ENCODE data around the gene ATE1. TPM values are rescaled to one million over a fixed set of nuclear protein-coding genes. Genes with fewer than 3 reads are reported as not detected.

The ATE1 gene
- total and polyA plus RNA-seq, 9 donors = 8.9 to 36.6 (median 31.2) TPM

GRCh38 chr10:121959671-121960070 lies 31.8 kb upstream of the ATE1 start:
- TF ChIP-seq EP300 (IDR thresholded peaks at IDR 0.05) (no peak), POLR2A (IDR thresholded peaks at IDR 0.05) (no peak), CTCF (IDR thresholded peaks at IDR 0.05) (no peak)
- no peaks in the 10 kb centered on the region for H3K27me3 ChIP-seq
- no peaks in the 10 kb centered on the region for H3K36me3 ChIP-seq
- WGBS, 3 donors = 85 to 94% (median 92%) methylated on average over 3 of the region's 3 CpGs
- DNase-seq = no peak
- H3K4me3 ChIP-seq = no peak overlapping the region
- no peaks in the 10 kb centered on the region for H3K9me3 ChIP-seq
- intact Hi-C loops (cut with DNase I) = no loop called here
- H3K4me1 ChIP-seq (ENCODE audit: insufficient read depth) = no peaks in the 10 kb centered on the region
- no peak overlapping the region for H3K27ac ChIP-seq

DNA sequence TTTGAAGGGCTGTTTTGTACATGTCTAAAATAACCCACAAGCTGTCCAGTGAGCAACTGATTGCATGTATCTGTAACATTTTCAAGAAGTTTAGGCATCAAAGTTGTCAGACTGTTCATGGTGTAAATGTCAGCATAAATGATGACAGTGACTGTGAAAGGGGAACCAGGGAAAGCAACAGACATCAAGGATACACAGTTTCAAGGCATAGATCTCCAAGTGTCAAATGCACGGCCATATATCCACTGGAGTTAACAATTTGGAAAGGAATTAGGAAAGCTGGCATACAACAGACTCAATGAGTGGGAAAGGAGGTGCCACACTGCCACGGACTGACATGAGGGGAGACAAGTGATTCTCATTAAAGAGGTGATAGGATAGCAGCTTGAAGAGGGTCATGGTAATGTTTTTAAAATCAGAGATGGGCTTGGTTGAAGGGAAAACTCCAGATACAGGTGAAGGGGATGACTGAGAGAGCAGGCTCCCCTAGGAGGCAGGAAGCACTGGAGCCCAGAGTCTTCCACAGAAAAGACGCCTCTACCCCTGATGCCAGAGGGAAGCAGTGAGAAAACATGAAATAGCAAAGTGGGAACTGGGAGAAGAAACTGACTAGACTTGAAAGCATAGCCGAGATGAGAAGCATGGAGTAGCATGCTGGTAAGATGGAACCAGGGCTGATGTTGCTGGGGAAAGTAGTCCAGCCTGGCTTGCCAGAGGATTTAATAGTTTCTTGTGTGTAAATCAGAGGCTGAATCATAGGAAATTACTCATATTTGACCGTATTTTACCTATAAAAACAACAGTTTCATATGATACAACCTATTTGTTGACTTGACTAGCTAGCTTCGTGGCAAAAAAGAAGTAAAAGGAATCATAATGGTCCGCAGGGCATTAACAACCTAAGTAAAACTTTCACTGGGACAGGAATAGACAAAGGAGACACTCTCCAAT lies 28.6 kb upstream of the ATE1 start:
- no peaks in the 10 kb centered on the region for H3K27me3 ChIP-seq
- no peak overlapping the region for H3K4me3 ChIP-seq
- TF ChIP-seq CTCF (IDR thresholded peaks at IDR 0.05) (no peak), POLR2A (IDR thresholded peaks at IDR 0.05) (no peak), EP300 (IDR thresholded peaks at IDR 0.05) (no peak)
- no peaks in the 10 kb centered on the region for H3K4me1 ChIP-seq (ENCODE audit: insufficient read depth)
- no peak for DNase-seq
- no peaks in the 10 kb centered on the region for H3K36me3 ChIP-seq
- 77 to 88% (median 84%) methylated on average over 7 of the region's 7 CpGs for WGBS, 3 donors
- H3K27ac ChIP-seq = no peak overlapping the region
- no peaks in the 10 kb centered on the region for H3K9me3 ChIP-seq
- intact Hi-C loops (cut with DNase I) = no loop called here

- no peak for TF ChIP-seq EP300 (IDR thresholded peaks at IDR 0.05)
- no peak for TF ChIP-seq CTCF (IDR thresholded peaks at IDR 0.05)
- no peak for TF ChIP-seq POLR2A (IDR thresholded peaks at IDR 0.05)
- 90 to 95% (median 94%) methylated on average over 5 of the region's 5 CpGs for WGBS, 3 donors
- intact Hi-C loops (cut with DNase I) = no loop called here
- Histone ChIP-seq H3K4me3 (no peak overlapping the region), H3K4me1 (ENCODE audit: insufficient read depth) (no peaks in the 10 kb centered on the region), H3K27me3 (no peaks in the 10 kb centered on the region), H3K27ac (no peak overlapping the region), H3K9me3 (no peaks in the 10 kb centered on the region), H3K36me3 (no peaks in the 10 kb centered on the region)
- DNase-seq = no peak
These were observed 24.4 kb upstream of the ATE1 start for GRCh38 chr10:121952226-121952625.

DNA sequence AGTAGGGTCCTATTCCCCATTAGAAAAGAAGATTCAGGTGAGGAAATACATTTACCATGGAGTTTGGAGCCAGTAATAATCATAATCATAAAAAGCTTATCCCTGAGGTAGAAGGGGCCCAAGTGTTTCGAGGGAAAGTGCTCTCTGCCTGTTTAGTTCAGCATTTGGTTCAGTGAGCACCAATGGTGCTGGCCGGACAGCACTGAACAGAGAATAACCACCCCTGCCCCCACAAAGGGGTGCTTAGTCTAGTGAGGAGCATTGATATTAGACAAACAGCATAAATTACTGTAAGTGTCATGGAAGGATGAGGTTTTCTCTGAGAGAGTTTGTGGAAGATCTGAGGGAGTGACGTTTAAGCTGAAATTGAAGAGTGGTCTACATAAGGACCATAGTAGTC lies 21.6 kb upstream of the ATE1 start:
- H3K9me3 ChIP-seq = no peaks in the 10 kb centered on the region
- intact Hi-C loops (cut with DNase I) = no loop called here

More for the DNA sequence above, 21.6 kb upstream of the ATE1 start:
- TF ChIP-seq CTCF (IDR thresholded peaks at IDR 0.05) (no peak), POLR2A (IDR thresholded peaks at IDR 0.05) (no peak), EP300 (IDR thresholded peaks at IDR 0.05) (no peak)
- H3K4me3 ChIP-seq = no peak overlapping the region
- H3K27me3 ChIP-seq = no peaks in the 10 kb centered on the region
- DNase-seq = no peak
- WGBS, 3 donors = 68 to 83% (median 71%) methylated on average over 3 of the region's 3 CpGs
- no peak overlapping the region for H3K27ac ChIP-seq
- H3K4me1 ChIP-seq (ENCODE audit: insufficient read depth) = no peaks in the 10 kb centered on the region
- H3K36me3 ChIP-seq = no peaks in the 10 kb centered on the region
